HCT116 (cell line): Measurements from ENCODE around the gene USP33. TPM values are rescaled to one million over a fixed set of nuclear protein-coding genes. Genes with fewer than 3 reads are reported as not detected.

Experiments
- ATAC-seq: fragments of 200-7000 bp; cut with Tn5 transposase; 2 replicates; pipeline ENCODE4 v1.9.1; 2020; ENCODE audit warnings: mild to moderate bottlenecking, moderate library complexity
- BruUV-seq: library from RNA; stranded (reverse); fragments of 400-500 nt; replicated peaks from 2 replicates; lab custom pipeline; 2021; lab: Mats Ljungman, UMichigan
- CTCF ChIA-PET: fragments of 300-600 bp; sonication (Branson Sonifier 250); formaldehyde crosslinking; loops from one replicate; lab custom pipeline; 2021; ENCODE audit warnings: antibody characterized with exemption; lab: Charles Lee
- POLR2A ChIA-PET: fragments of 300-600, 350-600 bp; sonication (Branson Sonifier 250); formaldehyde crosslinking; loops from one replicate; lab custom pipeline; 2021; ENCODE audit warnings: antibody characterized with exemption; lab: Charles Lee
- RAD21 ChIA-PET, 2 experiments: fragments of 300-600 bp; sonication (Branson Sonifier 250); formaldehyde crosslinking; loops; one replicate each; lab custom pipeline; 2023; ENCODE audit warnings: low total read pairs in 2 of 2; ENCODE audit not compliant: uncharacterized antibody in 2 of 2, unreplicated experiment in 2 of 2, low non-redundant PET in 1 of 2; lab: Charles Lee
- DNase-seq: peaks from one replicate; pipeline ENCODE4 v3.0.0-alpha.2; 2010; ENCODE audit warnings: low read depth, low spot score
- H2AFZ ChIP-seq: fragments of 200-600 bp; shearing (Covaris generic), sonication (generic); 2 replicates; pipeline ENCODE4 v1.6.1; 2017; ENCODE audit warnings: low read depth, mixed run types, mixed read lengths, antibody characterized with exemption, low read length; ENCODE audit not compliant: poor library complexity, severe bottlenecking
- H3K27ac ChIP-seq: 2 replicates; pipeline ENCODE4 v1.5.1; 2012; ENCODE audit warnings: low read depth, low read length
- H3K27me3 ChIP-seq: fragments of 200-600 bp; sonication (generic); 2 replicates; pipeline ENCODE4 v1.6.1; 2016; ENCODE audit warnings: mixed run types, low read length, mixed read lengths; ENCODE audit not compliant: insufficient read depth
- H3K36me3 ChIP-seq, 2 experiments: fragments of 200-500 bp in 1 of 2; fragments of 200-600 bp in 1 of 2; sonication (Bioruptor generic) in 1 of 2; sonication (generic) in 1 of 2; 2 replicates each; pipeline versions ENCODE4 v1.5.1 to v1.6.1; 2014 to 2016; ENCODE audit warnings: low read length in 2 of 2, inconsistent platforms in 1 of 2, mixed read lengths in 1 of 2, mixed run types in 1 of 2; ENCODE audit not compliant: insufficient read depth in 2 of 2, control insufficient read depth in 1 of 2
- H3K4me1 ChIP-seq, 2 experiments: fragments of 200-600 bp in 1 of 2; sonication (generic) in 1 of 2; 2 replicates each; pipeline versions ENCODE4 v1.5.1 to v1.6.1; 2012 to 2017; ENCODE audit warnings: low read length in 2 of 2, inconsistent platforms in 1 of 2, mild to moderate bottlenecking in 1 of 2, mixed read lengths in 1 of 2, mixed run types in 1 of 2, moderate library complexity in 1 of 2; ENCODE audit not compliant: insufficient read depth in 2 of 2, control insufficient read depth in 1 of 2
- H3K4me2 ChIP-seq: fragments of 200-600 bp; sonication (generic); 2 replicates; pipeline ENCODE4 v1.6.1; 2017; ENCODE audit warnings: mixed run types, low read length, mixed read lengths
- H3K4me3 ChIP-seq, 2 experiments: fragments of 200-600 bp in 1 of 2; sonication (generic) in 1 of 2; replicated peaks in 1 of 2; 2 replicates each; pipeline ENCODE4 v1.5.1; 2011 to 2016; ENCODE audit warnings: low read length in 2 of 2, control low read depth in 1 of 2, low read depth in 1 of 2, mild to moderate bottlenecking in 1 of 2, mixed read lengths in 1 of 2, mixed run types in 1 of 2
- H3K79me2 ChIP-seq: fragments of 200-600 bp; sonication (generic); 2 replicates; pipeline ENCODE4 v1.6.1; 2017; ENCODE audit warnings: mild to moderate bottlenecking, mixed run types, low read length, moderate library complexity, mixed read lengths; ENCODE audit not compliant: insufficient read depth
- H3K9ac ChIP-seq: fragments of 200-600 bp; sonication (generic); 2 replicates; pipeline ENCODE4 v1.6.1; 2016; ENCODE audit warnings: low read length, mixed read lengths
- H3K9me2 ChIP-seq: fragments of 200-600 bp; sonication (generic), shearing (Covaris generic); 2 replicates; pipeline ENCODE4 v1.6.1; 2017; ENCODE audit warnings: mixed run types, mild to moderate bottlenecking, moderate library complexity; ENCODE audit not compliant: insufficient read depth
- H3K9me3 ChIP-seq, 2 experiments: fragments of 200-500 bp in 1 of 2; fragments of 200-600 bp in 1 of 2; sonication (Bioruptor generic) in 1 of 2; sonication (generic) in 1 of 2; 2 replicates each; pipeline ENCODE4 v1.6.1; 2014 to 2017; ENCODE audit warnings: low read length in 2 of 2, mixed read lengths in 2 of 2, inconsistent platforms in 1 of 2, low read depth in 1 of 2, mild to moderate bottlenecking in 1 of 2, mixed run types in 1 of 2, moderate library complexity in 1 of 2; ENCODE audit not compliant: control insufficient read depth in 1 of 2, insufficient read depth in 1 of 2
- H4K20me1 ChIP-seq: fragments of 200-600 bp; sonication (generic), shearing (Covaris generic); 2 replicates; pipeline ENCODE4 v1.6.1; 2017; ENCODE audit warnings: mixed run types, mild to moderate bottlenecking, moderate library complexity; ENCODE audit not compliant: insufficient read depth
- ELF1 ChIP-seq: IDR thresholded peaks from 2 replicates; pipeline ENCODE4 v1.6.1; 2012; ENCODE audit warnings: low read depth, borderline replicate concordance
- EZH2 ChIP-seq: fragments of 200-600 bp; sonication (generic); IDR thresholded peaks from 2 replicates; pipeline ENCODE4 v1.6.1; 2017; ENCODE audit warnings: antibody characterized with exemption, mixed run types
- POLR2AphosphoS5 ChIP-seq: IDR thresholded peaks from 2 replicates; pipeline ENCODE4 v1.6.1; 2011; ENCODE audit warnings: mild to moderate bottlenecking, low read depth, low read length, moderate library complexity
- SIN3A ChIP-seq: IDR thresholded peaks from 2 replicates; pipeline ENCODE4 v1.6.1; 2012; ENCODE audit warnings: low read depth
- SP1 ChIP-seq: IDR thresholded peaks from 2 replicates; pipeline ENCODE4 v1.6.1; 2012; ENCODE audit warnings: low read depth
- ZFX ChIP-seq: fragments of 450-650 bp; IDR thresholded peaks from 2 replicates; pipeline ENCODE4 v1.6.1; 2017
- intact Hi-C: fragments of 100-400 bp; cut with micrococcal nuclease; formaldehyde crosslinking; loops from 2 replicates; pipeline ENCODE4 v1.10.0; 2022
- total RNA-seq: library from RNA; stranded (reverse); gene quantifications from one replicate; pipeline ENCODE4 v1.2.1, GENCODE V29; 2021; ENCODE audit not compliant: unreplicated experiment
- TF ChIP-seq, protein P1 (sequence below): IDR thresholded peaks from 2 replicates; pipeline ENCODE4 v1.6.1; 2011; ENCODE audit warnings: mild to moderate bottlenecking, low read length, moderate library complexity; ENCODE audit not compliant: insufficient replicate concordance; ENCODE audit errors: extremely low read depth
- TF ChIP-seq, protein P2 (sequence below): IDR thresholded peaks from 2 replicates; pipeline ENCODE4 v1.6.1; 2012
- TF ChIP-seq, protein P3 (sequence below): IDR thresholded peaks from 2 replicates; pipeline ENCODE4 v1.6.1; 2012

USP33 gene
- total RNA-seq, 1 experiment from 2014 or later, result 46.1 TPM

DNA sequence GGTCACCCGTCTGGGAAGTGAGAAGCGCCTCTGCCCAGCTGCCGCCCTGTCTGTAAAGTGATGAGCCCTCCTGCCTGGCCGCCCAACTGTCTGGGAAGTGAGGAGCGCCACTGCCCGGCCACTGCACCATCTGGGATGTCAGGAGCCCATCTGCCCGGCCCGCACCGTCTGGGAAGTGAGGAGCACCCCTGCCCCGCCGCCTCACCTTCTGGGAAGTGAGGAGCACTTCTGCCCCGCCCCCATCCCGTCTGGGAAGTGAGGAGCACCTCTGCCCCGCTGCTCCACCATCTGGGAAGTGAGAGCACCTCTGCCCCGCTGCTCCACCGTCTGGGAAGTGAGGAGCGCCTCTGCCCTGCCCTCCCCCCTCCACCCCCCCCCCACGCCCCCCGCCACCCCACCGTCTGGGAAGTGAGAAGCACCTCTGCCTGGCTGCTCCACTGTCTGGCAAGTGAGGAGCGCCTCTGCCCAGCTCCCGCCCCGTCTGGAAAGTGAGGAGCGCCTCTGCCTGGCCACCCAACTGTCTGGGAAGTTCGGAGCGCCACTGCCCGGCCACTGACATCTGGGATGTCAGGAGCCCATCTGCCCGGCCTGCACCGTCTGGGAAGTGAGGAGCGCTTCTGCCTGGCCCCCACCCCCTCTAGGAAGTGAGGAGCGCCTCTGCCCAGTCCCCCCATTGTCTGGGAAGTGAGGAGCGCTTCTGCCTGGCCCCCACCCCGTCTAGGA is 72.7 kb downstream of the USP33 start:
- DNase-seq, result no peak
- POLR2A ChIA-PET, result no interaction called here
- RAD21 ChIA-PET, result no interaction called here

More for the DNA sequence above, 72.7 kb downstream of the USP33 start:
- H2AFZ ChIP-seq, result no peak overlapping the region
- no peaks in the 10 kb centered on the region for H3K36me3 ChIP-seq
- no peaks in the 10 kb centered on the region for H3K9me2 ChIP-seq
- no peaks in the 10 kb centered on the region for H3K9me3 ChIP-seq
- ATAC-seq, result no peak
- H3K4me3 ChIP-seq, result no peak overlapping the region
- intact Hi-C loops, result loop anchor here (5.0 to 10.0 kb wide), 3 partner anchors 218 to 428 kb away; partner anchors contain the start of gene FUBP1
- peaks cover 6 to 23% of the 10 kb centered on the region in 2 experiments; a peak in 3 of 4 replicates for H3K4me1 ChIP-seq
- no peaks in the 10 kb centered on the region for H4K20me1 ChIP-seq
- peaks cover 6% of the 10 kb centered on the region for H3K79me2 ChIP-seq
- CTCF ChIA-PET, result no interaction called here
- no peaks in the 10 kb centered on the region for H3K27me3 ChIP-seq
- no TSS peak for BruUV-seq
- H3K27ac ChIP-seq, result no peak overlapping the region
- TF ChIP-seq, protein P1, sequence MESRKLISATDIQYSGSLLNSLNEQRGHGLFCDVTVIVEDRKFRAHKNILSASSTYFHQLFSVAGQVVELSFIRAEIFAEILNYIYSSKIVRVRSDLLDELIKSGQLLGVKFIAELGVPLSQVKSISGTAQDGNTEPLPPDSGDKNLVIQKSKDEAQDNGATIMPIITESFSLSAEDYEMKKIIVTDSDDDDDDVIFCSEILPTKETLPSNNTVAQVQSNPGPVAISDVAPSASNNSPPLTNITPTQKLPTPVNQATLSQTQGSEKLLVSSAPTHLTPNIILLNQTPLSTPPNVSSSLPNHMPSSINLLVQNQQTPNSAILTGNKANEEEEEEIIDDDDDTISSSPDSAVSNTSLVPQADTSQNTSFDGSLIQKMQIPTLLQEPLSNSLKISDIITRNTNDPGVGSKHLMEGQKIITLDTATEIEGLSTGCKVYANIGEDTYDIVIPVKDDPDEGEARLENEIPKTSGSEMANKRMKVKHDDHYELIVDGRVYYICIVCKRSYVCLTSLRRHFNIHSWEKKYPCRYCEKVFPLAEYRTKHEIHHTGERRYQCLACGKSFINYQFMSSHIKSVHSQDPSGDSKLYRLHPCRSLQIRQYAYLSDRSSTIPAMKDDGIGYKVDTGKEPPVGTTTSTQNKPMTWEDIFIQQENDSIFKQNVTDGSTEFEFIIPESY, result no peak
- TF ChIP-seq, protein P2, sequence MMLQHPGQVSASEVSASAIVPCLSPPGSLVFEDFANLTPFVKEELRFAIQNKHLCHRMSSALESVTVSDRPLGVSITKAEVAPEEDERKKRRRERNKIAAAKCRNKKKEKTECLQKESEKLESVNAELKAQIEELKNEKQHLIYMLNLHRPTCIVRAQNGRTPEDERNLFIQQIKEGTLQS, result no peak
- TF ChIP-seq ZFX, result no peak
- TF ChIP-seq SP1, result no peak
- TF ChIP-seq ELF1, result no peak
- TF ChIP-seq, protein P3, sequence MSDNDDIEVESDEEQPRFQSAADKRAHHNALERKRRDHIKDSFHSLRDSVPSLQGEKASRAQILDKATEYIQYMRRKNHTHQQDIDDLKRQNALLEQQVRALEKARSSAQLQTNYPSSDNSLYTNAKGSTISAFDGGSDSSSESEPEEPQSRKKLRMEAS, result no peak
- no peak for TF ChIP-seq SIN3A
- no peak for TF ChIP-seq POLR2AphosphoS5
- no peak for TF ChIP-seq EZH2
- TF ChIP-seq, all 23 proteins: peak for 0
- peak overlapping the region; percentile 30 for H3K4me2 ChIP-seq
- H3K9ac ChIP-seq, result no peak overlapping the region; the same call in 1 of the 2 replicates
